GM12875 (cell line): ENCODE measurements around the gene RBM20.

ENCODE experiments used
- H3K4me3 ChIP-seq: one replicate; pipeline ENCODE4 v1.5.1; 2011; ENCODE audit warnings: low read depth, low read length, control low read depth
- CTCF ChIP-seq: IDR thresholded peaks from 2 replicates; pipeline ENCODE4 v1.5.1; 2011; ENCODE audit warnings: low read depth, mild to moderate bottlenecking, control low read depth, inconsistent platforms, low read length, moderate library complexity, borderline replicate concordance; ENCODE audit not compliant: insufficient read depth

RBM20 gene

GRCh38 chr10:110625951-110626855 lies 17.9 kb upstream of the RBM20 start:
- TF ChIP-seq CTCF: no peak
- no peak overlapping the region for H3K4me3 ChIP-seq

- TF ChIP-seq CTCF: no peak
- H3K4me3 ChIP-seq: no peak overlapping the region
These were observed 16.0 kb upstream of the RBM20 start for GRCh38 chr10:110628161-110628560.

GRCh38 chr10:110629680-110630191 lies 14.4 kb upstream of the RBM20 start:
- no peak overlapping the region for H3K4me3 ChIP-seq
- TF ChIP-seq CTCF: no peak

GRCh38 chr10:110631934-110632333 lies 12.2 kb upstream of the RBM20 start:
- no peak overlapping the region for H3K4me3 ChIP-seq
- no peak for TF ChIP-seq CTCF

- no peak overlapping the region for H3K4me3 ChIP-seq
- TF ChIP-seq CTCF: no peak
These were observed 11.4 kb upstream of the RBM20 start for GRCh38 chr10:110632591-110633215.

- no peak for TF ChIP-seq CTCF
- no peak overlapping the region for H3K4me3 ChIP-seq
These were observed 9.5 kb upstream of the RBM20 start for GRCh38 chr10:110634527-110635209.
